Measurements from ENCODE around the gene GRWD1. TPM values are rescaled to one million over a fixed set of nuclear protein-coding genes. Genes with fewer than 3 reads are reported as not detected.

GRWD1 gene
- total and polyA plus RNA-seq, 2 of the 13 experiments (the other 11 are each of a cell fraction or from before 2014, with no cell fraction given): 10.8 to 46.6 TPM

- in situ Hi-C loops (cut with HindIII; ENCODE audit: extremely low pct_ligation_motif_present, low pct_unique_long_range_greater_than_20kb) (no loop called here), intact Hi-C loops (cut with micrococcal nuclease; ENCODE audit: unreplicated experiment) (no loop called here)
- peak overlapping the region; percentile 38 to 69 (median 40) for H3K4me3 ChIP-seq (replicated peaks in 1 of 3; ENCODE audit: insufficient read depth in 1 of 3, low read depth in 2 of 3, low read length in 3 of 3)
- WGBS (ENCODE audit: low lambda C conversion rate): 10% methylated on average over 17 of the region's 17 CpGs
- POLR2A ChIA-PET: no interaction called here
- no peaks in the 10 kb centered on the region for H3K9me3 ChIP-seq (ENCODE audit: low read length)
- peak overlapping the region; percentile 49 for H3K9ac ChIP-seq (ENCODE audit: insufficient read depth, low read depth, low read length)
- no peak for FAIRE-seq
- peaks cover 67% of the 10 kb centered on the region for H3K4me1 ChIP-seq (ENCODE audit: insufficient read depth, low read length)
- peaks cover 9 to 45% of the 10 kb centered on the region in 2 experiments for H3K27me3 ChIP-seq (ENCODE audit: control insufficient read depth in 1 of 2, insufficient read depth in 2 of 2, low read length in 2 of 2)
- H3K79me2 ChIP-seq (ENCODE audit: insufficient read depth, low read length): no peaks in the 10 kb centered on the region
- no peak for ATAC-seq
- no peak overlapping the region for H3K27ac ChIP-seq (ENCODE audit: extremely low read length, insufficient read depth, low read length)
- CTCF ChIA-PET (ENCODE audit: low intra/inter-chr PET ratio, low total read pairs): no interaction called here
- no peaks in the 10 kb centered on the region for H3K36me3 ChIP-seq (replicated peaks in 1 of 2; ENCODE audit: control insufficient read depth in 1 of 2, insufficient read depth in 2 of 2, low read length in 2 of 2)
- TF ChIP-seq AKAP8 (CRISPR knock-in tag; IDR thresholded peaks at IDR 0.05): 0 out of 2 replicates have a peak, but pooled peaks have one; percentile 5
- TF ChIP-seq, protein P1, sequence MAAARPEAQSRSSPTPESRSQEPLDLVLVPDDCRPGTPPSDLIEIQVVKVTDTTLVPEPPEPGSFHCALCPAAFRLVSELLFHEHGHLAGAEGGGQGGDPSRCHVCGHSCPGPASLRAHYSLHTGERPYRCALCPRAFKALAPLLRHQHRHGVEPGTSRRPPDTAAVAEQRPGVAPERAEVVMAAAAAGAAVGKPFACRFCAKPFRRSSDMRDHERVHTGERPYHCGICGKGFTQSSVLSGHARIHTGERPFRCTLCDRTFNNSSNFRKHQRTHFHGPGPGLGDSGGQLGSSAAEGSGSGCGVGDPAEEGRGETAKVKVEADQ (CRISPR knock-in tag; IDR thresholded peaks at IDR 0.05; ENCODE audit: borderline replicate concordance): no peak
- H2AFZ ChIP-seq (ENCODE audit: low read length): no peak overlapping the region
- H3K4me2 ChIP-seq (ENCODE audit: low read depth, low read length): peak overlapping the region; percentile 81
- no TSS peak for BruUV-seq (replicated peaks)
- DNase-seq (ENCODE audit: low spot score): no peak
- no peaks in the 10 kb centered on the region for H4K20me1 ChIP-seq (ENCODE audit: insufficient read depth, low read length)
These were observed 47.7 kb upstream of the GRWD1 start for GRCh38 chr19:48398102-48398374.

DNA sequence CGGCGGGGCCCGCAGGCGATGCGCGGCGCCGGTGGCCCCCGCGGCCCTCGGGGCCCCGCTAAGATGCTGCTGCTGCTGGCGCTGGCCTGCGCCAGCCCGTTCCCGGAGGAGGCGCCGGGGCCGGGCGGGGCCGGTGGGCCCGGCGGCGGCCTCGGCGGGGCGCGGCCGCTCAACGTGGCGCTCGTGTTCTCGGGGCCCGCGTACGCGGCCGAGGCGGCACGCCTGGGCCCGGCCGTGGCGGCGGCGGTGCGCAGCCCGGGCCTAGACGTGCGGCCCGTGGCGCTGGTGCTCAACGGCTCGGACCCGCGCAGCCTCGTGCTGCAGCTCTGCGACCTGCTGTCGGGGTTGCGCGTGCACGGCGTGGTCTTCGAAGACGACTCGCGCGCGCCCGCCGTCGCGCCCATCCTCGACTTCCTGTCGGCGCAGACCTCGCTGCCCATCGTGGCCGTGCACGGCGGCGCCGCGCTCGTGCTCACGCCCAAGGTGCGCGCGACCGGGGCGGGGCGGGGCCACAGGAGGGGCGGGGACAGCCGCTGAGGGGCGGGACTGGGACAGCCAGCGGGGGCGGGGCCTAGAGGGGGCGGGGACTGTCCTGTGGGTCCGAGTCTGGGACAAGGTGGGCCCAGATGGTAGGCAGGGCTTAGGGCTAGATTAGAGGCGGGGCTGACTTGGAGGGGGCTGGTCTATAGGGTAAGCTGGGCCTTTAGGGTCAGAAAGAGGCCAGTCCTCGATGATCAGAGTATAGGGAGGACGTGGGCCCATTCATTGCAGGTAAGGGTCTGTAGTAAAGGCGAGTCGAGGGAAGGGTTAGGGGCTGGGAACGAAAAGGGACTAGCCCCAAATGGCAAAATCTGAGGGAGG is 47.2 kb upstream of the GRWD1 start:
- ATAC-seq (peak; percentile 25), FAIRE-seq (no peak), DNase-seq (ENCODE audit: low spot score) (peak; percentile 44)
- no peaks in the 10 kb centered on the region for H3K9me3 ChIP-seq (ENCODE audit: low read length)
- no TSS peak for BruUV-seq (replicated peaks)
- H3K27me3 ChIP-seq (ENCODE audit: control insufficient read depth in 1 of 2, insufficient read depth in 2 of 2, low read length in 2 of 2): peaks cover 9 to 40% of the 10 kb centered on the region in 2 experiments
- H3K4me1 ChIP-seq (ENCODE audit: insufficient read depth, low read length): peaks cover 61% of the 10 kb centered on the region
- CTCF ChIA-PET (ENCODE audit: low intra/inter-chr PET ratio, low total read pairs): no interaction called here
- no peaks in the 10 kb centered on the region for H3K79me2 ChIP-seq (ENCODE audit: insufficient read depth, low read length)
- no peak overlapping the region for H3K27ac ChIP-seq (ENCODE audit: extremely low read length, insufficient read depth, low read length)
- H3K9ac ChIP-seq (ENCODE audit: insufficient read depth, low read depth, low read length): peak overlapping the region; percentile 49
- no peaks in the 10 kb centered on the region for H3K36me3 ChIP-seq (replicated peaks in 1 of 2; ENCODE audit: control insufficient read depth in 1 of 2, insufficient read depth in 2 of 2, low read length in 2 of 2)
- in situ Hi-C loops (cut with HindIII; ENCODE audit: extremely low pct_ligation_motif_present, low pct_unique_long_range_greater_than_20kb): no loop called here
- POLR2A ChIA-PET: no interaction called here
- 43% methylated on average over 65 of the region's 104 CpGs for WGBS (ENCODE audit: low lambda C conversion rate)
- H3K4me3 ChIP-seq (replicated peaks in 1 of 3; ENCODE audit: insufficient read depth in 1 of 3, low read depth in 2 of 3, low read length in 3 of 3): peak overlapping the region; percentile 38 to 69 (median 40); a peak in 5 of 6 replicates
- intact Hi-C loops (cut with micrococcal nuclease; ENCODE audit: unreplicated experiment): no loop called here
- no peaks in the 10 kb centered on the region for H4K20me1 ChIP-seq (ENCODE audit: insufficient read depth, low read length)
- H3K4me2 ChIP-seq (ENCODE audit: low read depth, low read length): peak overlapping the region; percentile 81
- H2AFZ ChIP-seq (ENCODE audit: low read length): no peak overlapping the region
- no peak for TF ChIP-seq ZBTB20 (CRISPR knock-in tag; IDR thresholded peaks at IDR 0.05; ENCODE audit: borderline replicate concordance, low read depth)
- no peak for TF ChIP-seq MTA3 (CRISPR knock-in tag; IDR thresholded peaks at IDR 0.05)
- TF ChIP-seq, protein P2, sequence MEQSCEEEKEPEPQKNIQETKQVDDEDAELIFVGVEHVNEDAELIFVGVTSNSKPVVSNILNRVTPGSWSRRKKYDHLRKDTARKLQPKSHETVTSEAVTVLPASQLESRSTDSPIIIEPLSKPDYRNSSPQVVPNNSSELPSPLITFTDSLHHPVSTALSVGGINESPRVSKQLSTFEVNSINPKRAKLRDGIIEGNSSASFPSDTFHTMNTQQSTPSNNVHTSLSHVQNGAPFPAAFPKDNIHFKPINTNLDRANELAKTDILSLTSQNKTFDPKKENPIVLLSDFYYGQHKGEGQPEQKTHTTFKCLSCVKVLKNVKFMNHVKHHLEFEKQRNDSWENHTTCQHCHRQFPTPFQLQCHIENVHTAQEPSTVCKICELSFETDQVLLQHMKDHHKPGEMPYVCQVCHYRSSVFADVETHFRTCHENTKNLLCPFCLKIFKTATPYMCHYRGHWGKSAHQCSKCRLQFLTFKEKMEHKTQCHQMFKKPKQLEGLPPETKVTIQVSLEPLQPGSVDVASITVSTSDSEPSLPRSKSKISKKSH (CRISPR knock-in tag; IDR thresholded peaks at IDR 0.05; ENCODE audit: borderline replicate concordance): no peak
- no peak for TF ChIP-seq NFATC3 (CRISPR knock-in tag; IDR thresholded peaks at IDR 0.05)
- no peak for TF ChIP-seq TEAD2 (CRISPR knock-in tag; IDR thresholded peaks at IDR 0.05)
- TF ChIP-seq EEA1 (CRISPR knock-in tag; IDR thresholded peaks at IDR 0.05; ENCODE audit: borderline replicate concordance): no peak
- TF ChIP-seq ZNF770 (CRISPR knock-in tag; IDR thresholded peaks at IDR 0.05): no peak
- TF ChIP-seq DRAP1 (CRISPR knock-in tag; IDR thresholded peaks at IDR 0.05): no peak
- TF ChIP-seq, protein P3, sequence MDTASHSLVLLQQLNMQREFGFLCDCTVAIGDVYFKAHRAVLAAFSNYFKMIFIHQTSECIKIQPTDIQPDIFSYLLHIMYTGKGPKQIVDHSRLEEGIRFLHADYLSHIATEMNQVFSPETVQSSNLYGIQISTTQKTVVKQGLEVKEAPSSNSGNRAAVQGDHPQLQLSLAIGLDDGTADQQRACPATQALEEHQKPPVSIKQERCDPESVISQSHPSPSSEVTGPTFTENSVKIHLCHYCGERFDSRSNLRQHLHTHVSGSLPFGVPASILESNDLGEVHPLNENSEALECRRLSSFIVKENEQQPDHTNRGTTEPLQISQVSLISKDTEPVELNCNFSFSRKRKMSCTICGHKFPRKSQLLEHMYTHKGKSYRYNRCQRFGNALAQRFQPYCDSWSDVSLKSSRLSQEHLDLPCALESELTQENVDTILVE (CRISPR knock-in tag; IDR thresholded peaks at IDR 0.05): no peak

Data from HepG2 (cell line).